ENCODE results near the gene UBA1. TPM values are rescaled to one million over a fixed set of nuclear protein-coding genes. Genes with fewer than 3 reads are reported as not detected.

UBA1 gene
- total RNA-seq, 2 donors from 2014 or later, result 236 to 259 TPM

DNA sequence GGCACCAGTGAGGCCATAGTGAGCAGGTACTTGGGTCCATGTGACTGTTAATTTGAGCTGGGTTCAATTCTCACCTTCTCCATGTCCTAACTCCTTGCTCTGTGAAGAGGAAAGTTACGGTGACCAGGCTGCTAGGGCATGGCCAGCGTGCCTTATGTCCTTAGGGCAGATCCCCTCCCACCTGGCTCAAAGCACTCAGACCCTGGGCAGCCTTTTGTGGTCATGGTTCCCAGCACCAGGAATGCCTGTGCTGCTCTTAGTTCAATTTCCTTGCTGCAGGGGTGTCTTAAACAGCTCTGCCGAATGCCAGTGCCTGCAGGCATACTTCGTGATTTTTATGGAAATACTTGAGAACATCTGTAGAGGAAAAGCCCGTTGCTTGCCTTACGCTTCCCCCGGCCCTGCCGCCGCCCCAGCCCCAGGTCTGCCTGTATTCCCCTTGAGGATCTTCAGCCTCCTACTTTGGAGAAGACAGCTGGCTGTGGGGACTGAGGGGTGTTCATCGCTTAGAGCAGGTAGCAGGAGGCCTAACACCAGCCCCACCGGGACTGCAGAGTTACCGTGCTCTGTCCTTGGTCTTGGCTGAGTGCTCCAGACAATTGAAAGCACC, 21.8 kb downstream of the UBA1 start:
- Mint-ChIP-seq H3K27ac (peak overlapping the region; percentile 93 to 99), H3K36me3 (peaks cover 18 to 26% of the 10 kb centered on the region in 2 donors), H3K9me3 (no peaks in the 10 kb centered on the region)
- ATAC-seq (no peak), DNase-seq (ENCODE audit: low spot score in 2 of 2) (no peak)

DNA sequence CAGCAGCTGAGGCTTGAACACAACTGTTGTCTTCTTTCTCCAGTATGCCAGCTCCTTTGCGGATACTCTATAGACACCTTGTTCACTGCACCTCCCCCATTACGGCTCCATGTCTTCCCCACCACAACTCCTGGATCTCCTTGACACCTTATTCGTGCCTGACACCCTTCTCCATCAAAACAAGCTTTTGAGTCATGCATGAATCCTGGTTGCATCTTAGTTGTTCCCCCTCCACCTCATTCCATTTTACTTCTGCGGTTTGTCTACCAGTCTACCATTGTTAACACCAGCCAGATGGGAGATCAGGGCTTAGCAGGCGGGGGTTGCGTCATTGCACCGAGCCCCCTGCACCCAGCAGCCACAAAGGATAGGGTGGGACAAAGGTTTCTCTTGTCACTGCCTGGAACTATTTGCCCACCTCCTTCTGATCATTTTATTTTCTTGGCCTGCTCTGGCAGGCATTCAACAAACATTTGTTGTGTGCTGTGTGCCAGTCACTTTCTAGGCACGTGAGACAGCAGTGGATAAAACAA, 22.8 kb downstream of the UBA1 start:
- H3K27ac Mint-ChIP-seq, result peak overlapping the region; percentile 99
- ATAC-seq (no peak), DNase-seq (ENCODE audit: low spot score in 2 of 2) (no peak)
- peaks cover 21 to 26% of the 10 kb centered on the region in 2 donors for H3K36me3 Mint-ChIP-seq
- H3K9me3 Mint-ChIP-seq, result no peaks in the 10 kb centered on the region

- Mint-ChIP-seq H3K36me3 (peaks cover 18 to 26% of the 10 kb centered on the region in 2 donors), H3K27ac (peak overlapping the region; percentile 99), H3K9me3 (no peaks in the 10 kb centered on the region)
- DNase-seq (ENCODE audit: low spot score in 2 of 2) (no peak), ATAC-seq (peak; percentile 28 to 44)
Observed at GRCh38 chrX:47217121-47217851, 23.7 kb downstream of the UBA1 start.

GRCh38 chrX:47217852-47218279, 24.2 kb downstream of the UBA1 start:
- Mint-ChIP-seq H3K9me3 (no peaks in the 10 kb centered on the region), H3K36me3 (peaks cover 18 to 26% of the 10 kb centered on the region in 2 donors), H3K27ac (peak overlapping the region; percentile 99)
- peak; percentile 84 to 86 for ATAC-seq
- peak; percentile 87 to 96 for DNase-seq (ENCODE audit: low spot score in 2 of 2)

GRCh38 chrX:47218280-47218919, 24.8 kb downstream of the UBA1 start, which contains the start of gene CDK16:
Gene CDK16, plus strand, starts transcription at chrX:47218681. Its CDS starts 4,877 bp downstream, at chrX:47223558.
- Mint-ChIP-seq H3K9me3 (no peaks in the 10 kb centered on the region), H3K27ac (peak within 1 kb of the TSS; percentile 99), H3K36me3 (peaks cover 18 to 26% of the 10 kb centered on the region in 2 donors)
- ATAC-seq (peak; percentile 43 to 45), DNase-seq (ENCODE audit: low spot score in 2 of 2) (peak; percentile 68 to 86)

GRCh38 chrX:47218920-47219815, 25.5 kb downstream of the UBA1 start:
- ATAC-seq, result no peak
- Mint-ChIP-seq H3K36me3 (peaks cover 18 to 26% of the 10 kb centered on the region in 2 donors), H3K9me3 (no peaks in the 10 kb centered on the region), H3K27ac (peak overlapping the region; percentile 99)
- peak; percentile 39 to 62 for DNase-seq (ENCODE audit: low spot score in 2 of 2)

DNA sequence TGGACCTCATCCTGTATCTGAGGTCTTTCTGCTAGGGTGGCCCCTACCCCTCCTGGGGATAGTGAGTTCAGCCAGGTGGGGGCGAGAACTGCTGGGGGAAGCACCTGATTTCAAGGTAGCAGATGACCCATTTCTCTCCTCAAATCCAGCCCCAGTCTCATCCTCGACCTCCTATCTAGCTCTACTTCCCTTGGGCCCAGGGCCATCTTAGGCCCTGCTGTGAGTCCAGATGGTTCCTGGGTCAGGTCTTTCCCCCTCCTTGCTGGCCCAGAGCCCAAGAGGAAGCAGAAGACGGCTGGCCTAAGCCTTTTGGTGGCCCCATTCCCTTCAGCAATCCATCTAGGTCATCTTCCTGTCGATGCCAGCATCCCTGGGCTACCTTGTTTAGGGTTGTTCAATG, 28.1 kb downstream of the UBA1 start:
- Mint-ChIP-seq H3K36me3 (peaks cover 15 to 18% of the 10 kb centered on the region in 2 donors), H3K9me3 (no peaks in the 10 kb centered on the region), H3K27ac (peak overlapping the region; percentile 35 to 88)
- ATAC-seq, result no peak
- DNase-seq (ENCODE audit: low spot score in 2 of 2), result no peak

GRCh38 chrX:47222751-47223350, 29.2 kb downstream of the UBA1 start:
- Mint-ChIP-seq H3K27ac (no peak overlapping the region), H3K36me3 (peaks cover 12 to 18% of the 10 kb centered on the region in 2 donors), H3K9me3 (no peaks in the 10 kb centered on the region)
- DNase-seq (ENCODE audit: low spot score in 2 of 2), result no peak
- ATAC-seq, result no peak

DNA sequence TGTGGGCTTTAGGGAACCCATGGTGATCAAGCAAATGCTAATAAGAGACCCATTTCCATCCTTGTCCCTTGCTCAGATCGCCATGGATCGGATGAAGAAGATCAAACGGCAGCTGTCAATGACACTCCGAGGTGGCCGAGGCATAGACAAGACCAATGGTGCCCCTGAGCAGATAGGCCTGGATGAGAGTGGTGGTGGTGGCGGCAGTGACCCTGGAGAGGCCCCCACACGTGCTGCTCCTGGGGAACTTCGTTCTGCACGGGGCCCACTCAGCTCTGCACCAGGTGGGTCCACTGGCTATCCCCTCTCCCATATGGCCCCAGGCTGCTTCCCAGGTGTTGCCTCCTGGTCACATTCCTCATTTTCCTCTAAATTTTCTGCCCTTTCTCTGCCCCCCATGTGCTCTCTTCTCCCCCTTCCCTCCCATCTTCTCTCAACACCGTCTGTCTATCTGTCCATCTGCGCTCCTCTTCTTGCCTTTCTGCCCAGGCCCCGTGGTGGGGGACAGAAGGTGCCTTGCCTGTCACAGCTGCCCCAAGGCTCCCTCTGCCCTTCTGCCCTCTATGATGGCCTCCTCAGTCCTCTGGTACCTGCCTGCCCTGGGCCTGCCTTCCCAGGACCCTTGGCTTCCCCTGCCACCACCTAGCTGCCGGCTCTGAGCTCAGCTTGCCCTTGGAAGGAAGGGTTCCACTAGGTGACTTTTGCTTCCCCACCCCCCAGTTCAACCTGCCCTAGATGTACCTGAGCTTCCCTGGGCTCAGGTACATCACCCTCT, 30.0 kb downstream of the UBA1 start:
- H3K9me3 Mint-ChIP-seq, result no peaks in the 10 kb centered on the region
- DNase-seq (ENCODE audit: low spot score in 2 of 2), result no peak
- H3K27ac Mint-ChIP-seq, result no peak overlapping the region
- ATAC-seq, result no peak
- peaks cover 12 to 18% of the 10 kb centered on the region in 2 donors for H3K36me3 Mint-ChIP-seq

- no peaks in the 10 kb centered on the region for H3K9me3 Mint-ChIP-seq
- DNase-seq (ENCODE audit: low spot score in 2 of 2) (no peak), ATAC-seq (no peak)
- H3K27ac Mint-ChIP-seq, result no peak overlapping the region
- peaks cover 8 to 14% of the 10 kb centered on the region in 2 donors for H3K36me3 Mint-ChIP-seq
Observed at GRCh38 chrX:47224266-47224895, 30.8 kb downstream of the UBA1 start.

DNA sequence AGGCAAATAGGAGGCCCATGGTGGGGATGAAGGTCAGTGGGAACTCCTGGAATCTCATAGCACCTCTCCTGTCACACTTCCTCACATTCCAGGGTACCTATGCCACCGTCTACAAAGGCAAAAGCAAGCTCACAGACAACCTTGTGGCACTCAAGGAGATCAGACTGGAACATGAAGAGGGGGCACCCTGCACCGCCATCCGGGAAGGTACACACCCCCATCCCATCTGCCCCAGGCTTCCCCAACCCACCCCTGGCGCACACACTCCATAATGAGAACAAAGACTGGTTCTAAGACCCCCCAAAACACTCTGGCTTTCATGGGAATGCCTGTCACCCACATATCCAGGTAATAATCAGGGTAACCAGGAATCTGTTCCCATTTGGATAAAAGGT, 31.3 kb downstream of the UBA1 start:
- DNase-seq (ENCODE audit: low spot score in 2 of 2) (no peak), ATAC-seq (no peak)
- H3K27ac Mint-ChIP-seq, result no peak overlapping the region
- peaks cover 3 to 9% of the 10 kb centered on the region in 2 donors for H3K36me3 Mint-ChIP-seq
- no peaks in the 10 kb centered on the region for H3K9me3 Mint-ChIP-seq

- no peaks in the 10 kb centered on the region for H3K9me3 Mint-ChIP-seq
Observed at GRCh38 chrX:47226071-47226470, 32.4 kb downstream of the UBA1 start.

DNA sequence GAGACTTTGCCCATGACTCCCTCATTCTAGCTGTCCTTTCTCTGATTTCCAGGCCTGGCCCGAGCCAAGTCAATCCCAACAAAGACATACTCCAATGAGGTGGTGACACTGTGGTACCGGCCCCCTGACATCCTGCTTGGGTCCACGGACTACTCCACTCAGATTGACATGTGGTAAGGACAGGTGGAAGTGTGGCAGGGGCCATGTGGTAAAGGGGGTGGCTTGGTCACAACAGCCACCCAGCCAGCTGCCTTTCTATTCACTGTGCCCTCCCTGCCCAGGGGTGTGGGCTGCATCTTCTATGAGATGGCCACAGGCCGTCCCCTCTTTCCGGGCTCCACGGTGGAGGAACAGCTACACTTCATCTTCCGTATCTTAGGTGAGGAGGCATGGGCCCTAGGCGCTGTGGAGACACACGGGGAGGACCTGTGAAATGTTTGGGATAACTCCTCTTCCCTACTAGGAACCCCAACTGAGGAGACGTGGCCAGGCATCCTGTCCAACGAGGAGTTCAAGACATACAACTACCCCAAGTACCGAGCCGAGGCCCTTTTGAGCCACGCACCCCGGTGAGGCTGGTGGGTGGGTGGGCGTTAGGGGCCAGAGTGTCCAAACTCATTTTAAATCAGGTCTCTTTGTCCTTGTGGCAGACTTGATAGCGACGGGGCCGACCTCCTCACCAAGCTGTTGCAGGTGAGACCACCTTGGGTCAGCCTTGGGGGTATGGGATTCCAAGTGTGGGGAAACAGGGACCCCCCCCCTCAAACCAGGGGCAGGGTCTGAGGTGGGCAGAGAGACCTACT, 33.1 kb downstream of the UBA1 start:
- Mint-ChIP-seq H3K27ac (peak overlapping the region in 1 of 2 donors; percentile 44), H3K36me3 (peaks cover 0 to 5% of the 10 kb centered on the region in 2 donors), H3K9me3 (no peaks in the 10 kb centered on the region)
- no peak for ATAC-seq
- no peak for DNase-seq (ENCODE audit: low spot score in 2 of 2)

More at GRCh38 chrX:47226071-47226470, 32.4 kb downstream of the UBA1 start:
- no peak for DNase-seq (ENCODE audit: low spot score in 2 of 2)
- ATAC-seq, result no peak
- Mint-ChIP-seq H3K27ac (peak overlapping the region in 1 of 2 donors; percentile 44), H3K36me3 (peaks cover 0 to 5% of the 10 kb centered on the region in 2 donors)

DNA sequence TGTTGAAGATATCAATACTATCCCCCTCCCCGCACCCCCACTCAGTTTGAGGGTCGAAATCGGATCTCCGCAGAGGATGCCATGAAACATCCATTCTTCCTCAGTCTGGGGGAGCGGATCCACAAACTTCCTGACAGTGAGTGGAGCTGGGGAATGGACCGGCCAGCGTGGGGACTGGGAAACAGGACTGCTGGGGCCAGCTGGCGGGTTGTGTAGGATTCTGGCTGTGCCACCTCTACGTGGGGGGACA, 33.6 kb downstream of the UBA1 start:
- no peak overlapping the region for H3K27ac Mint-ChIP-seq
- ATAC-seq (no peak), DNase-seq (ENCODE audit: low spot score in 2 of 2) (no peak)
- peaks cover 0 to 5% of the 10 kb centered on the region in 2 donors for H3K36me3 Mint-ChIP-seq
- H3K9me3 Mint-ChIP-seq, result no peaks in the 10 kb centered on the region

All from activated naive CD4-positive, alpha-beta T cell treated with anti-CD3 and anti-CD28 coated beads, Interleukin-2, amount 50 U/mL, for 72 hours (primary cell).